Measurements from ENCODE around the gene PLCB3. TPM values are rescaled to one million over a fixed set of nuclear protein-coding genes. Genes with fewer than 3 reads are reported as not detected.

Gene PLCB3
- total and polyA plus RNA-seq, 5 donors from 2014 or later: 0.10 to 3.6 (median 0.31) TPM

DNA sequence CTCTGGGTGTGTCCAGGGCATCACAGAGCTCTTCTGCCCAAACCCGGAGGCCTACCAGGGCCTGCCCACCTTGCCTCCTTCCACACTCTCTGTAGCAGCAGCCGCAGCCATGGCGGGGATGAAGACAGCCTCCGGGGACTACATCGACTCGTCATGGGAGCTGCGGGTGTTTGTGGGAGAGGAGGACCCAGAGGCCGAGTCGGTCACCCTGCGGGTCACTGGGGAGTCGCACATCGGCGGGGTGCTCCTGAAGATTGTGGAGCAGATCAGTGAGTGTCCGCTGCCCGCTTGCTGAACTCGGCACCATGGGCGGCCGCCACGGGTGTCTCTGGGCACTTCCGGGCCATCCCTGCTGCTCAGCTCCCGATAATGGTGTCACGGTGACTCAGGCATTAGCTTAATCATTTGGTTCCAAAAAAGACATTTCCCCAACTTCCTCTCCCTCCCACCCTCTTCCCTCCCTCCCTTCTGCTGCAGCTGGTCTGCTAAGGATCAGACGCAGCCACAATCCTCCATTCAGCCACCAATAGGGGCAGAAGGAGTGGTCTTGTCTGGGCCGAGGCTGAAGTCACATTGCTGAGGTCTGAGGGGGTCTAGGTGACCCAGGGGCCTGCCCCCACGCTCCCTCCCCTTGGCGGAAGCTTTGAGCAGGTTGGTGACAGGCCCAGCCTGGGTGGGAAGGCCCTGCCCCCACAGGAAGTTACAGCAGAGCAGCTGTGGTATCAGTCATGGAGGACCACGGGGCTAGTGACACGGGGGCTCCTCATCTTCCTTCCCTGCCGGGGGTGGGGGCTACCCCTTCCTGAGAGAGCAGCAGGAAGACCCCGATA lies 43.9 kb upstream of the PLCB3 start:
- Histone ChIP-seq H3K4me1 (ENCODE audit: control insufficient read depth, insufficient read depth, low read length, poor library complexity, severe bottlenecking) (peaks cover 41% of the 10 kb centered on the region), H3K4me3 (ENCODE audit: low read depth, low read length) (peak overlapping the region; percentile 84), H3K27ac (ENCODE audit: insufficient read depth, low read length, poor library complexity, severe bottlenecking) (peak overlapping the region; percentile 85), H3K9me3 (ENCODE audit: control insufficient read depth in 2 of 2, low read length in 2 of 2) (no peaks in the 10 kb centered on the region), H3K36me3 (ENCODE audit: control insufficient read depth, insufficient read depth, low read length) (peaks cover 45% of the 10 kb centered on the region), H3K27me3 (ENCODE audit: control insufficient read depth, insufficient read depth, low read length) (no peaks in the 10 kb centered on the region)
- H3K9me3 Mint-ChIP-seq: no peaks in the 10 kb centered on the region
- peaks cover 7 to 64% (median 28%) of the 10 kb centered on the region in 4 donors for H3K4me1 Mint-ChIP-seq
- peak overlapping the region; percentile 91 to 96 (median 94) for H3K27ac Mint-ChIP-seq
- DNase-seq: peak; percentile 54 to 90 (median 74)
- no peaks in the 10 kb centered on the region for H3K27me3 Mint-ChIP-seq
- peaks cover 19% of the 10 kb centered on the region for H3K36me3 Mint-ChIP-seq
- peak overlapping the region; percentile 93 to 99 (median 96) for H3K4me3 Mint-ChIP-seq
- ATAC-seq (ENCODE audit: low read depth in 2 of 2): peak; percentile 76 to 78

DNA sequence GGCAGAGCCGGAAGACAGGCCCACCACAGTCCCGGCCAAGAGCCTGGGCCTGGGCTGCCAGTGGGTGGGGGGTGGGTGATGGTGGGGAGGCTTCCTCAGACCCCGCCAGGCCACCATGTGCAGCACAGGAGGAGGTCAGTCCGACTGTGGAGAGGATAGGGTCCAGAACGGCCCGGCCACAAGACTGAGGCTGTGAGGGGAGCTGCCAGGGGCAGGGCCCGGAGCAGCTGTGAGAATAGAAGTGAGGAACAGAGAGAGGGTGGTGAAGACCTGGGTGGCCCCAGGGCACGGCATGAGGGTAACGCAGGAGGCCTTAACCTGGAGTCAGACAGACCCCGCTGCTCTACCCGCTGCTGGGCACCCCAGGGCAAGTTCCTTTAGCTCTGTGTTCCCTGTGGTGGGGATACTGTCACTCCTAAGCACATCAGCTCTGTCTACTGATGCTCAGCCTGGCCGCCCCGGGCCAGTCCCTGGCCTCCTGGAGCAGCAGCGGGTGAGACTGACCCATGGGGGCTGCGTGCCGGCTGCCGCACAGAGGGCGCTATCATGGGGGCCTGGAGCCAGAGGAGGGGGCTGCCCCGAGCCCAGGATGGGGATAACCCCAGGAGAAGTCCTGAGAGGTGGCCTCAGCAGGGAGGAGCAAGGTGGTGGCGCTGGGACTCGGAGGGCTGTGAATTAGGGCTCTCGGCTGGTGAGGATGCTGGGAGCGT lies 43.1 kb upstream of the PLCB3 start:
- Mint-ChIP-seq H3K27ac (peak overlapping the region; percentile 91 to 96 (median 94)), H3K27me3 (no peaks in the 10 kb centered on the region), H3K9me3 (no peaks in the 10 kb centered on the region), H3K36me3 (peaks cover 17% of the 10 kb centered on the region), H3K4me3 (peak overlapping the region; percentile 93 to 99 (median 96)), H3K4me1 (peaks cover 10 to 66% (median 30%) of the 10 kb centered on the region in 4 donors)
- DNase-seq (no peak), ATAC-seq (ENCODE audit: low read depth in 2 of 2) (no peak)
- no peaks in the 10 kb centered on the region for H3K9me3 ChIP-seq (ENCODE audit: control insufficient read depth in 2 of 2, low read length in 2 of 2)
- no peaks in the 10 kb centered on the region for H3K27me3 ChIP-seq (ENCODE audit: control insufficient read depth, insufficient read depth, low read length)
- peaks cover 41% of the 10 kb centered on the region for H3K4me1 ChIP-seq (ENCODE audit: control insufficient read depth, insufficient read depth, low read length, poor library complexity, severe bottlenecking)
- H3K36me3 ChIP-seq (ENCODE audit: control insufficient read depth, insufficient read depth, low read length): peaks cover 38% of the 10 kb centered on the region
- H3K4me3 ChIP-seq (ENCODE audit: low read depth, low read length): peak overlapping the region; percentile 84
- peak overlapping the region; percentile 85 for H3K27ac ChIP-seq (ENCODE audit: insufficient read depth, low read length, poor library complexity, severe bottlenecking)

DNA sequence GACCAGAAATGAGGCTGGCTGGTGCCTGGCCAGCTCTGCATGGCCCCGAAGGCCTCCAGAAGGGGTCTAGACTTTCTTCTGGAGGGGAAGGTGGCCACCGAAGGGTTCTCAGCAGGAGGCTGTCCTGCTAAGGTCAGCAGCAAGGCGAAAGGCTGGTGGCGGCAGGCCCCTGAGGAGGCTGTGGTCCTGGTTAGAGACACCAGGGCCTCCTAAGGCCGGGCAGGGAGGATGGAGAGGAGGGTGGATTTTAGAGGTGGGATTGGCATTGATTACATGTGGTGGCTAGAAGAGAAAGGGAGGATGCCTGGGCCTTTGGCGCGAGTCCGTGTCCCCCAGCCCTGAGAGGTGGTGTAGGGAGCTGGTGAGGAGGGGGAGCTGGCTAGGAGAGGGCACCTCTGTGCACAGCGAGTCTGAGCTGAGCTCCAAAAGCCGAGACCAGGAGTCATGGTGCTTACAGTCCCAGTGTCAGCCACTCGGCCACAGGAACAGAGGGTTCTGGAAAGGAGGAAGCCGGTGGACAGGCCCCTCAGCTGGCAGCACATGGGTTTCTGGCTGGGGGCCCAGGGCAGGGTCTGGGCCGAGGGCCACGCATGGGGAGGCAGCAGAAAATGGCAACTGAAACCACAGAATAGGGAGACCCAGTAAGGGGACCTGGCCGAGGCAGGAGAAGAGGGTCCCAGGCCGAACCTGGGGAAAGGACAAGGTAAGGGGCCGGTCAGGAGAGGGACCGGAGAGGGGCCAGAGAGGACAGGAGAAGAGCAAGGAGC lies 42.4 kb upstream of the PLCB3 start:
- Histone ChIP-seq H3K4me3 (ENCODE audit: low read depth, low read length) (no peak overlapping the region), H3K27me3 (ENCODE audit: control insufficient read depth, insufficient read depth, low read length) (no peaks in the 10 kb centered on the region), H3K4me1 (ENCODE audit: control insufficient read depth, insufficient read depth, low read length, poor library complexity, severe bottlenecking) (peaks cover 41% of the 10 kb centered on the region), H3K36me3 (ENCODE audit: control insufficient read depth, insufficient read depth, low read length) (peaks cover 33% of the 10 kb centered on the region), H3K27ac (ENCODE audit: insufficient read depth, low read length, poor library complexity, severe bottlenecking) (peak overlapping the region; percentile 85), H3K9me3 (ENCODE audit: control insufficient read depth in 2 of 2, low read length in 2 of 2) (no peaks in the 10 kb centered on the region)
- DNase-seq (no peak), ATAC-seq (ENCODE audit: low read depth in 2 of 2) (no peak)
- no peaks in the 10 kb centered on the region for H3K27me3 Mint-ChIP-seq
- H3K4me3 Mint-ChIP-seq: peak overlapping the region; percentile 61 to 99 (median 73)
- H3K36me3 Mint-ChIP-seq: peaks cover 17% of the 10 kb centered on the region
- peaks cover 10 to 61% (median 30%) of the 10 kb centered on the region in 4 donors for H3K4me1 Mint-ChIP-seq
- H3K27ac Mint-ChIP-seq: peak overlapping the region; percentile 26 to 91 (median 83)
- H3K9me3 Mint-ChIP-seq: no peaks in the 10 kb centered on the region

DNA sequence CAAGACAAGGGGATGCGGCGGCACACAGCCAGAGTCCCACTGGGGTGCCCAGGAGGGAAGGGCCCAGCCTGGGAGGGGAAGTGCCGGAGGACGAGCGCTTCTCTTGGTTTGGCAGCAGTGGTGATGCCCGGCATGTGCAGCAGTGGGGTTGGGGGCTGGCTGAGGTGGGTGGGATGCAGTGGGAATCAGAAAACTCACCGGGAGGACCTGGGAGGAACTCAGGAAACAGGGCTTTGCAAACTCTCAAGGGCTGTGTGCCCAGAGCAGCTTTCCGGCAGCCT lies 41.8 kb upstream of the PLCB3 start:
- Mint-ChIP-seq H3K4me1 (peaks cover 8 to 56% (median 28%) of the 10 kb centered on the region in 4 donors), H3K27me3 (no peaks in the 10 kb centered on the region), H3K36me3 (peaks cover 14% of the 10 kb centered on the region), H3K27ac (peak overlapping the region; percentile 10 to 91 (median 71)), H3K4me3 (peak overlapping the region in 3 of 4 donors; percentile 21 to 99 (median 63)), H3K9me3 (no peaks in the 10 kb centered on the region)
- H3K9me3 ChIP-seq (ENCODE audit: control insufficient read depth in 2 of 2, low read length in 2 of 2): no peaks in the 10 kb centered on the region
- ATAC-seq (ENCODE audit: low read depth in 2 of 2) (no peak), DNase-seq (no peak)
- H3K36me3 ChIP-seq (ENCODE audit: control insufficient read depth, insufficient read depth, low read length): peaks cover 32% of the 10 kb centered on the region
- no peaks in the 10 kb centered on the region for H3K27me3 ChIP-seq (ENCODE audit: control insufficient read depth, insufficient read depth, low read length)
- H3K4me3 ChIP-seq (ENCODE audit: low read depth, low read length): no peak overlapping the region
- H3K4me1 ChIP-seq (ENCODE audit: control insufficient read depth, insufficient read depth, low read length, poor library complexity, severe bottlenecking): peaks cover 41% of the 10 kb centered on the region
- no peak overlapping the region for H3K27ac ChIP-seq (ENCODE audit: insufficient read depth, low read length, poor library complexity, severe bottlenecking)

DNA sequence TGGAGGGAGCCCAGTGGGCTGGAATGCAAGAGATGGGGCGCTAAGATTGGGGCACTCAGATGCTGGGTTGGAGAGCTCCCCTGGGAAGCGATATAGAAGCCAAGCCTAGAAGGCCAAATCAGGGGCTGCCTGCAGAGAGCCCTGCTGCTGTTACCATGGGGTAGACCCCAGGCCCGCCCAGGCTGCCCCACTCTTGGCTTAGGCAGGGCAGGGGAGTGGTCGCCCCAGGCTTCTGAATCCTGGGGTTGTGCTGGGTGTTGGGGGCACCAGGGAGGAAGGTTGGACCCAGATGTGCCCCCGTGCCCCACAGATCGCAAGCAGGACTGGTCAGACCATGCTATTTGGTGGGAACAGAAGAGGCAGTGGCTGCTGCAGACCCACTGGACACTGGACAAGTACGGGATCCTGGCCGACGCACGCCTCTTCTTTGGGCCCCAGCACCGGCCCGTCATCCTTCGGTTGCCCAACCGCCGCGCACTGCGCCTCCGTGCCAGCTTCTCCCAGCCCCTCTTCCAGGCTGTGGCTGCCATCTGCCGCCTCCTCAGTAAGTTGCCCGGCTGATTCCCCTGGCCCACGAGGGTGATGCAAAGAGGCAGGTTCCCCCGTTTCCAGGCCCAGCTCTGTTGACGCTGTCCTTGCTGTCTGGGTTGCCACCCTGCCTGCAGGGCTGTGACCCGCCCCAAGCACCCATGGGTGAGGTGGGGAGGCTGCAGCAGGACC lies 40.9 kb upstream of the PLCB3 start:
- no peaks in the 10 kb centered on the region for H3K27me3 ChIP-seq (ENCODE audit: control insufficient read depth, insufficient read depth, low read length)
- peaks cover 39% of the 10 kb centered on the region for H3K36me3 ChIP-seq (ENCODE audit: control insufficient read depth, insufficient read depth, low read length)
- H3K27me3 Mint-ChIP-seq: no peaks in the 10 kb centered on the region
- peak overlapping the region in 2 of 4 donors; percentile 54 to 99 for H3K4me3 Mint-ChIP-seq
- no peaks in the 10 kb centered on the region for H3K9me3 ChIP-seq (ENCODE audit: control insufficient read depth in 2 of 2, low read length in 2 of 2)
- peaks cover 4 to 50% (median 25%) of the 10 kb centered on the region in 4 donors for H3K4me1 Mint-ChIP-seq
- DNase-seq: no peak
- ATAC-seq (ENCODE audit: low read depth in 2 of 2): no peak
- H3K4me1 ChIP-seq (ENCODE audit: control insufficient read depth, insufficient read depth, low read length, poor library complexity, severe bottlenecking): peaks cover 33% of the 10 kb centered on the region
- H3K4me3 ChIP-seq (ENCODE audit: low read depth, low read length): no peak overlapping the region
- H3K9me3 Mint-ChIP-seq: no peaks in the 10 kb centered on the region
- H3K36me3 Mint-ChIP-seq: peaks cover 16% of the 10 kb centered on the region
- H3K27ac Mint-ChIP-seq: no peak overlapping the region
- no peak overlapping the region for H3K27ac ChIP-seq (ENCODE audit: insufficient read depth, low read length, poor library complexity, severe bottlenecking)

DNA sequence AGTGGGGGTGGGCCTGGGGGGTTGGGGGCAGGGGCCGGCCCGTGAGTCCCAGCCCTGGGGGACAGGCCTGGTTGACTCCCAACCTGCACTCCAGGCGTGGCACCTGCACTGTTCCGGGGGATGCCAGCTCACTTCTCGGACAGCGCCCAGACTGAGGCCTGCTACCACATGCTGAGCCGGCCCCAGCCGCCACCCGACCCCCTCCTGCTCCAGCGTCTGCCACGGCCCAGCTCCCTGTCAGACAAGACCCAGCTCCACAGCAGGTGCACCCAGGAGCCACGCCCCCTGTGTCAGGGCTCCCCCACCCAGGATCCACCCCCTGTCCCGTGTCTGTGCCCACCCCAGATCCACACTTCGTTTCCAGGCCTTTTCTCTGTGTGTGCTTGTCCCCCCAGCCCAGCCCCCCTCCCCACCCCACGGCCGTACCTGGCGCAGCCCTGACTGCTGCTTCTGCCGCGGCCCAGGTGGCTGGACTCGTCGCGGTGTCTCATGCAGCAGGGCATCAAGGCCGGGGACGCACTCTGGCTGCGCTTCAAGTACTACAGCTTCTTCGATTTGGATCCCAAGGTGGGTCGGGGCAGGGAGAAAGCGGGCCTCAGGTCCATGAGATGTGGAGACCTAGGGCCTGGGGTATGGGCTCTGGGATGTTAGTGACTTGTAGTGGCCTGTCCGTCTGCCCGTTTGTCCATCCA lies 40.0 kb upstream of the PLCB3 start:
- H3K27ac ChIP-seq (ENCODE audit: insufficient read depth, low read length, poor library complexity, severe bottlenecking): no peak overlapping the region
- Mint-ChIP-seq H3K4me1 (peaks cover 4 to 41% (median 23%) of the 10 kb centered on the region in 4 donors), H3K36me3 (peaks cover 16% of the 10 kb centered on the region), H3K9me3 (no peaks in the 10 kb centered on the region), H3K4me3 (peak overlapping the region in 2 of 4 donors; percentile 71 to 81), H3K27me3 (no peaks in the 10 kb centered on the region), H3K27ac (no peak overlapping the region)
- H3K4me3 ChIP-seq (ENCODE audit: low read depth, low read length): no peak overlapping the region
- H3K36me3 ChIP-seq (ENCODE audit: control insufficient read depth, insufficient read depth, low read length): peaks cover 41% of the 10 kb centered on the region
- DNase-seq (no peak), ATAC-seq (ENCODE audit: low read depth in 2 of 2) (no peak)
- H3K4me1 ChIP-seq (ENCODE audit: control insufficient read depth, insufficient read depth, low read length, poor library complexity, severe bottlenecking): peaks cover 24% of the 10 kb centered on the region
- no peaks in the 10 kb centered on the region for H3K27me3 ChIP-seq (ENCODE audit: control insufficient read depth, insufficient read depth, low read length)
- no peaks in the 10 kb centered on the region for H3K9me3 ChIP-seq (ENCODE audit: control insufficient read depth in 2 of 2, low read length in 2 of 2)
